Measurements from ENCODE around the gene CDK5. TPM values are rescaled to one million over a fixed set of nuclear protein-coding genes. Genes with fewer than 3 reads are reported as not detected.

CDK5 gene
- total and polyA plus RNA-seq, 2 of the 13 experiments (the other 11 are each of a cell fraction or from before 2014, with no cell fraction given) = 16.4 to 21.3 TPM

DNA sequence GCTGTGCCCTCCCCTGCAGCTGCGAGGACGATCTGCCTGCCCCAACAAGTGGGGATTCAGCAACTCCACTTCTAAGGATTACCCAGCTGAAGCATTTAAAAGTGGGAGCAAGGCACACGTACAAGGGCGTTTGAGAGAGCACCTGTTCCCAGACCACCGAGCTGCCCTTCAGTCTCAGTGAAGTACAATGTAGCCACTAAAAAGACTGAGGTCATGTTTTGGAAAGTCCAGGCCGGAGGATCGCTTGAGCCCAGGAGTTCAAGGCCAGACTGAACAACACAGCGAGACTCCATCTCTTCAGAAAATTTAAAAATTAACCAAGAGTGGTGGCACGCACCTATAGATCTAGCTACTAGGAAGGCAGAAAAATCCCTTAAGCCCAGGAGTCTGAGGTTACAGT, 52.1 kb downstream of the CDK5 start (continued):
- TF ChIP-seq, protein P1, sequence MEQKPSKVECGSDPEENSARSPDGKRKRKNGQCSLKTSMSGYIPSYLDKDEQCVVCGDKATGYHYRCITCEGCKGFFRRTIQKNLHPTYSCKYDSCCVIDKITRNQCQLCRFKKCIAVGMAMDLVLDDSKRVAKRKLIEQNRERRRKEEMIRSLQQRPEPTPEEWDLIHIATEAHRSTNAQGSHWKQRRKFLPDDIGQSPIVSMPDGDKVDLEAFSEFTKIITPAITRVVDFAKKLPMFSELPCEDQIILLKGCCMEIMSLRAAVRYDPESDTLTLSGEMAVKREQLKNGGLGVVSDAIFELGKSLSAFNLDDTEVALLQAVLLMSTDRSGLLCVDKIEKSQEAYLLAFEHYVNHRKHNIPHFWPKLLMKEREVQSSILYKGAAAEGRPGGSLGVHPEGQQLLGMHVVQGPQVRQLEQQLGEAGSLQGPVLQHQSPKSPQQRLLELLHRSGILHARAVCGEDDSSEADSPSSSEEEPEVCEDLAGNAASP (CRISPR knock-in tag; IDR thresholded peaks at IDR 0.05; ENCODE audit: borderline replicate concordance) = 0 out of 2 replicates have a peak, but pooled peaks have one; percentile 18
- TF ChIP-seq RBM39 (IDR thresholded peaks at IDR 0.05; ENCODE audit: low read depth, low read length, poor library complexity, severe bottlenecking) (no peak), ZNF367 (CRISPR knock-in tag; IDR thresholded peaks at IDR 0.05; ENCODE audit: borderline replicate concordance) (no peak), ZSCAN25 (CRISPR knock-in tag; IDR thresholded peaks at IDR 0.05) (no peak), HMG20B (CRISPR knock-in tag; conservative IDR thresholded peaks at IDR 0.05) (no peak), MAFF (IDR thresholded peaks at IDR 0.05; ENCODE audit: low read depth, low read length) (no peak), FIP1L1 (IDR thresholded peaks at IDR 0.05; ENCODE audit: borderline replicate concordance, insufficient read depth, low read depth, low read length) (no peak), SNRNP70 (IDR thresholded peaks at IDR 0.05; ENCODE audit: low read depth, low read length) (no peak), KDM5B (CRISPR knock-in tag; IDR thresholded peaks at IDR 0.05; ENCODE audit: borderline replicate concordance) (no peak), GLI4 (CRISPR knock-in tag; IDR thresholded peaks at IDR 0.05; ENCODE audit: borderline replicate concordance) (no peak), XBP1 (CRISPR knock-in tag; IDR thresholded peaks at IDR 0.05) (no peak), ZFP36L2 (CRISPR knock-in tag; IDR thresholded peaks at IDR 0.05) (no peak), ZNF260 (CRISPR knock-in tag; IDR thresholded peaks at IDR 0.05; ENCODE audit: borderline replicate concordance, low read depth) (no peak), ARNT (IDR thresholded peaks at IDR 0.05) (no peak), TOPORS (CRISPR knock-in tag; IDR thresholded peaks at IDR 0.05) (no peak)
- TF ChIP-seq, protein P2, sequence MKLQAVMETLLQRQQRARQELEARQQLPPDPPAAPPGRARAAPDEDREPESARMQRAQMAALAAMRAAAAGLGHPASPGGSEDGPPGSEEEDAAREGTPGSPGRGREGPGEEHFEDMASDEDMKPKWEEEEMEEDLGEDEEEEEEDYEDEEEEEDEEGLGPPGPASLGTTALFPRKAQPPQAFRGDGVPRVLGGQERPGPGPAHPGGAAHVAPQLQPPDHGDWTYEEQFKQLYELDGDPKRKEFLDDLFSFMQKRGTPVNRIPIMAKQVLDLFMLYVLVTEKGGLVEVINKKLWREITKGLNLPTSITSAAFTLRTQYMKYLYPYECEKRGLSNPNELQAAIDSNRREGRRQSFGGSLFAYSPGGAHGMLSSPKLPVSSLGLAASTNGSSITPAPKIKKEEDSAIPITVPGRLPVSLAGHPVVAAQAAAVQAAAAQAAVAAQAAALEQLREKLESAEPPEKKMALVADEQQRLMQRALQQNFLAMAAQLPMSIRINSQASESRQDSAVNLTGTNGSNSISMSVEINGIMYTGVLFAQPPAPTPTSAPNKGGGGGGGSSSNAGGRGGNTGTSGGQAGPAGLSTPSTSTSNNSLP (IDR thresholded peaks at IDR 0.05; ENCODE audit: low read depth, low read length) = no peak
- TF ChIP-seq, protein P3, sequence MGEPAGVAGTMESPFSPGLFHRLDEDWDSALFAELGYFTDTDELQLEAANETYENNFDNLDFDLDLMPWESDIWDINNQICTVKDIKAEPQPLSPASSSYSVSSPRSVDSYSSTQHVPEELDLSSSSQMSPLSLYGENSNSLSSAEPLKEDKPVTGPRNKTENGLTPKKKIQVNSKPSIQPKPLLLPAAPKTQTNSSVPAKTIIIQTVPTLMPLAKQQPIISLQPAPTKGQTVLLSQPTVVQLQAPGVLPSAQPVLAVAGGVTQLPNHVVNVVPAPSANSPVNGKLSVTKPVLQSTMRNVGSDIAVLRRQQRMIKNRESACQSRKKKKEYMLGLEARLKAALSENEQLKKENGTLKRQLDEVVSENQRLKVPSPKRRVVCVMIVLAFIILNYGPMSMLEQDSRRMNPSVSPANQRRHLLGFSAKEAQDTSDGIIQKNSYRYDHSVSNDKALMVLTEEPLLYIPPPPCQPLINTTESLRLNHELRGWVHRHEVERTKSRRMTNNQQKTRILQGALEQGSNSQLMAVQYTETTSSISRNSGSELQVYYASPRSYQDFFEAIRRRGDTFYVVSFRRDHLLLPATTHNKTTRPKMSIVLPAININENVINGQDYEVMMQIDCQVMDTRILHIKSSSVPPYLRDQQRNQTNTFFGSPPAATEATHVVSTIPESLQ (CRISPR knock-in tag; conservative IDR thresholded peaks at IDR 0.05) = no peak
- TF ChIP-seq, protein P4, sequence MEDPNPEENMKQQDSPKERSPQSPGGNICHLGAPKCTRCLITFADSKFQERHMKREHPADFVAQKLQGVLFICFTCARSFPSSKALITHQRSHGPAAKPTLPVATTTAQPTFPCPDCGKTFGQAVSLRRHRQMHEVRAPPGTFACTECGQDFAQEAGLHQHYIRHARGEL (CRISPR knock-in tag; IDR thresholded peaks at IDR 0.05) = no peak
- TF ChIP-seq, protein P5, sequence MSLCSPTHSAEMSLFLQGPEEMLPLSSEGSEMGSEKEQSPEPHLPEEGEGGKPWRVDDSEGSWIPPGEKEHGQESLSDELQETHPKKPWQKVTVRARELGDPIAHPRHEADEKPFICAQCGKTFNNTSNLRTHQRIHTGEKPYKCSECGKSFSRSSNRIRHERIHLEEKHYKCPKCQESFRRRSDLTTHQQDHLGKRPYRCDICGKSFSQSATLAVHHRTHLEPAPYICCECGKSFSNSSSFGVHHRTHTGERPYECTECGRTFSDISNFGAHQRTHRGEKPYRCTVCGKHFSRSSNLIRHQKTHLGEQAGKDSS (CRISPR knock-in tag; IDR thresholded peaks at IDR 0.05; ENCODE audit: borderline replicate concordance, low read depth) = no peak; the same call in 1 of the 2 replicates
- TF ChIP-seq, protein P6, sequence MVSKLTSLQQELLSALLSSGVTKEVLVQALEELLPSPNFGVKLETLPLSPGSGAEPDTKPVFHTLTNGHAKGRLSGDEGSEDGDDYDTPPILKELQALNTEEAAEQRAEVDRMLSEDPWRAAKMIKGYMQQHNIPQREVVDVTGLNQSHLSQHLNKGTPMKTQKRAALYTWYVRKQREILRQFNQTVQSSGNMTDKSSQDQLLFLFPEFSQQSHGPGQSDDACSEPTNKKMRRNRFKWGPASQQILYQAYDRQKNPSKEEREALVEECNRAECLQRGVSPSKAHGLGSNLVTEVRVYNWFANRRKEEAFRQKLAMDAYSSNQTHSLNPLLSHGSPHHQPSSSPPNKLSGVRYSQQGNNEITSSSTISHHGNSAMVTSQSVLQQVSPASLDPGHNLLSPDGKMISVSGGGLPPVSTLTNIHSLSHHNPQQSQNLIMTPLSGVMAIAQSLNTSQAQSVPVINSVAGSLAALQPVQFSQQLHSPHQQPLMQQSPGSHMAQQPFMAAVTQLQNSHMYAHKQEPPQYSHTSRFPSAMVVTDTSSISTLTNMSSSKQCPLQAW (CRISPR knock-in tag; IDR thresholded peaks at IDR 0.05) = peak; percentile 77
- TF ChIP-seq, protein P7, sequence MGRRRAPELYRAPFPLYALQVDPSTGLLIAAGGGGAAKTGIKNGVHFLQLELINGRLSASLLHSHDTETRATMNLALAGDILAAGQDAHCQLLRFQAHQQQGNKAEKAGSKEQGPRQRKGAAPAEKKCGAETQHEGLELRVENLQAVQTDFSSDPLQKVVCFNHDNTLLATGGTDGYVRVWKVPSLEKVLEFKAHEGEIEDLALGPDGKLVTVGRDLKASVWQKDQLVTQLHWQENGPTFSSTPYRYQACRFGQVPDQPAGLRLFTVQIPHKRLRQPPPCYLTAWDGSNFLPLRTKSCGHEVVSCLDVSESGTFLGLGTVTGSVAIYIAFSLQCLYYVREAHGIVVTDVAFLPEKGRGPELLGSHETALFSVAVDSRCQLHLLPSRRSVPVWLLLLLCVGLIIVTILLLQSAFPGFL (CRISPR knock-in tag; IDR thresholded peaks at IDR 0.05) = no peak

Measured in HepG2 (cell line).